OCI-LY1 (cell line): ENCODE data around the gene SERPINA4.

Experiments used
- CTCF ChIP-seq: fragments of 200-600 bp; sonication (generic), shearing (Covaris generic); IDR thresholded peaks from 2 replicates; pipeline ENCODE4 v1.5.1; 2017; ENCODE audit warnings: mild to moderate bottlenecking, antibody characterized with exemption, low read length, moderate library complexity, mixed read lengths
- EZH2 ChIP-seq: fragments of 200-600 bp; sonication (generic), shearing (Covaris generic); IDR thresholded peaks from 2 replicates; pipeline ENCODE4 v1.8.0; 2017; ENCODE audit warnings: borderline replicate concordance, mixed run types, mild to moderate bottlenecking, antibody characterized with exemption, low read length, moderate library complexity, mixed read lengths

- no peak for TF ChIP-seq CTCF
- no peak for TF ChIP-seq EZH2
Measured at GRCh38 chr14:94582851-94583250, 21.6 kb downstream of the SERPINA4 start.
